ENCODE data around the gene ZNF598.
"Not testable (repeated sequence)": the region's sequence is repeated elsewhere in the genome, so short reads cannot be mapped to it uniquely, and the experiment has no call there.

- TF ChIP-seq POLR2AphosphoS5, CTCF, POLR2A (IDR thresholded peaks at IDR 0.05): not testable (repeated sequence)
These were observed 52.0 kb downstream of the ZNF598 start for GRCh38 chr16:1957434-1958142.
